H1 (cell line): ENCODE results near the gene TTK. TPM values are rescaled to one million over a fixed set of nuclear protein-coding genes. Genes with fewer than 3 reads are reported as not detected.

Experiments
- BRCA1 ChIP-seq: IDR thresholded peaks from 2 replicates; pipeline ENCODE4 v1.6.1; 2012; ENCODE audit warnings: low read depth, low read length, improper control_type of control experiment
- CHD1 ChIP-seq: IDR thresholded peaks from 2 replicates; pipeline ENCODE4 v1.6.1; 2012; ENCODE audit warnings: low read depth, low read length, improper control_type of control experiment
- CHD2 ChIP-seq: IDR thresholded peaks from 2 replicates; pipeline ENCODE4 v1.6.1; 2012; ENCODE audit warnings: low read length, improper control_type of control experiment
- EP300 ChIP-seq, 2 experiments: IDR thresholded peaks; 1 replicate in 1 of 2; 2 replicates in 1 of 2; pipeline ENCODE4 v1.6.1; 2011 to 2012; ENCODE audit warnings: low read depth in 2 of 2, low read length in 2 of 2, mild to moderate bottlenecking in 2 of 2, borderline replicate concordance in 1 of 2, inconsistent platforms in 1 of 2, moderate library complexity in 1 of 2
- EZH2 ChIP-seq: fragments of 200-600 bp; sonication (generic); IDR thresholded peaks from 2 replicates; pipeline ENCODE4 v1.7.1; 2012; ENCODE audit warnings: low read depth, mild to moderate bottlenecking, moderate library complexity, low read length, inconsistent platforms; ENCODE audit not compliant: severe bottlenecking
- GTF2F1 ChIP-seq: IDR thresholded peaks from 2 replicates; pipeline ENCODE4 v1.6.1; 2012; ENCODE audit warnings: low read depth, low read length, improper control_type of control experiment, borderline replicate concordance
- HDAC6 ChIP-seq: IDR thresholded peaks from one replicate; pipeline ENCODE4 v1.7.1; 2012; ENCODE audit warnings: low read depth, mild to moderate bottlenecking, inconsistent platforms, low read length, moderate library complexity
- JUN ChIP-seq: IDR thresholded peaks from 2 replicates; pipeline ENCODE4 v1.6.1; 2011; ENCODE audit warnings: low read depth, mild to moderate bottlenecking, improper control_type of control experiment, low read length
- JUND ChIP-seq: IDR thresholded peaks from 2 replicates; pipeline ENCODE4 v1.6.1; 2011; ENCODE audit warnings: mild to moderate bottlenecking, improper control_type of control experiment, low read length
- KDM4A ChIP-seq: IDR thresholded peaks from one replicate; pipeline ENCODE4 v1.7.1; 2012; ENCODE audit warnings: low read depth, mild to moderate bottlenecking, moderate library complexity, low read length, inconsistent platforms; ENCODE audit not compliant: severe bottlenecking
- KDM5A ChIP-seq: fragments of 200-600 bp; IDR thresholded peaks from 2 replicates; pipeline ENCODE4 v1.7.1; 2012; ENCODE audit warnings: mild to moderate bottlenecking, low read length, inconsistent platforms, mixed read lengths
- NANOG ChIP-seq: IDR thresholded peaks from 2 replicates; pipeline ENCODE4 v1.6.1; 2011; ENCODE audit warnings: low read length, low read depth, mild to moderate bottlenecking, inconsistent platforms; ENCODE audit not compliant: insufficient read depth, poor library complexity, severe bottlenecking
- NRF1 ChIP-seq: IDR thresholded peaks from 2 replicates; pipeline ENCODE4 v1.6.1; 2011; ENCODE audit warnings: mild to moderate bottlenecking, low read depth, low read length, improper control_type of control experiment
- POLR2A ChIP-seq, 2 experiments: IDR thresholded peaks; 1 replicate in 1 of 2; 2 replicates in 1 of 2; pipeline ENCODE4 v1.6.1; 2011; ENCODE audit warnings: low read depth in 2 of 2, low read length in 2 of 2, mild to moderate bottlenecking in 2 of 2; ENCODE audit errors: control extremely low read depth in 1 of 2
- RNF2 ChIP-seq: fragments of 200-900, 300-1000 bp; sonication (generic); IDR thresholded peaks from 2 replicates; pipeline ENCODE4 v1.7.1; 2016; ENCODE audit warnings: borderline replicate concordance, low read depth, mild to moderate bottlenecking, antibody characterized with exemption, low read length; ENCODE audit not compliant: poor library complexity, severe bottlenecking; ENCODE audit errors: missing control alignments
- RXRA ChIP-seq: IDR thresholded peaks from 2 replicates; pipeline ENCODE4 v1.6.1; 2011; ENCODE audit warnings: low read depth, mild to moderate bottlenecking, low read length, moderate library complexity; ENCODE audit not compliant: insufficient read depth
- SP2 ChIP-seq: IDR thresholded peaks from 2 replicates; pipeline ENCODE4 v1.6.1; 2012; ENCODE audit warnings: mild to moderate bottlenecking, low read length, inconsistent platforms
- SP4 ChIP-seq: IDR thresholded peaks from 2 replicates; pipeline ENCODE4 v1.6.1; 2012; ENCODE audit warnings: low read length, inconsistent platforms
- SRF ChIP-seq: IDR thresholded peaks from 2 replicates; pipeline ENCODE4 v1.6.1; 2011; ENCODE audit warnings: mild to moderate bottlenecking, low read depth, low read length, moderate library complexity
- SUZ12 ChIP-seq: fragments of 200-600 bp; sonication (generic); IDR thresholded peaks from 2 replicates; pipeline ENCODE4 v1.6.1; 2012; ENCODE audit warnings: mild to moderate bottlenecking, inconsistent platforms, low read length, moderate library complexity, mixed read lengths
- TAF1 ChIP-seq: IDR thresholded peaks from 2 replicates; pipeline ENCODE4 v1.6.1; 2011; ENCODE audit warnings: mild to moderate bottlenecking, low read depth, low read length
- TEAD4 ChIP-seq: IDR thresholded peaks from 2 replicates; pipeline ENCODE4 v1.6.1; 2012; ENCODE audit warnings: low read depth, low read length, inconsistent platforms, mixed read lengths
- polyA plus RNA-seq, 7 experiments: library from polyadenylated mRNA; depleted of rRNA in 3 of 7; stranded (reverse) in 5 of 7; unstranded in 2 of 7; fragments of >200 nt in 5 of 7; fragments of 200-250 nt in 2 of 7; gene quantifications; 1 replicate in 5 of 7; 2 replicates in 1 of 7; 4 replicates in 1 of 7; pipeline versions ENCODE4 v1.2.1 to v1.2.3, GENCODE V29; 2011 to 2013; ENCODE audit warnings: missing spikeins in 2 of 7, mixed read lengths in 2 of 7
- total RNA-seq: library from RNA; stranded (reverse); fragmentation: NEBNext Ultra II Directional; extraction: Animal tissue kit (Norgen Biotek cat#: 25700); gene quantifications from 2 replicates; pipeline ENCODE4 v1.2.1, GENCODE V29; 2021
- TF ChIP-seq, protein P1 (sequence below): IDR thresholded peaks from 2 replicates; pipeline ENCODE4 v1.6.1; 2012; ENCODE audit warnings: inconsistent platforms
- TF ChIP-seq, protein P2 (sequence below): IDR thresholded peaks from 2 replicates; pipeline ENCODE4 v1.6.1; 2011; ENCODE audit warnings: low read length, improper control_type of control experiment
- TF ChIP-seq, protein P3 (sequence below): IDR thresholded peaks from 2 replicates; pipeline ENCODE4 v1.6.1; 2011; ENCODE audit warnings: low read depth, mild to moderate bottlenecking, low read length; ENCODE audit not compliant: insufficient read depth

The TTK gene
- total and polyA plus RNA-seq, 2 of the 8 experiments (the other 6 are each of a cell fraction or from before 2014, with no cell fraction given): 11.9 to 63.2 TPM

DNA sequence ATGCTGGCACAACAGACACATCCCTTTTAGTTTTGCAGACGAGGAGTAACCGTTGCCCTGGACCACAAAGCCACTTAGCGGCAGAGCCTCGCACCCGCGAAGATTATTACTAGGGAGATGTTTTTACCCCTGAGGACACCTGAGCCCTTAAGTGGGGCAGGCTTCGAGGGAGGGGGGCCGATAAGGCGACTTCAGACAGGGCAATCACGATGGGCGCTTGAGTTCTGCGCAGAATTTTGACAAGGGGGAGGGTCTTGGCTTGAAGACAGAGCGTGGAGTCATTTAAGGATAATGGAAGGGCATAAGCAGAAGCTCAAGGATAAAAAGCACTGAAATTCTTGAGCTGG, 650 bp upstream of the TTK start (continued):
- no peak for TF ChIP-seq JUN
- no peak for TF ChIP-seq JUND
- TF ChIP-seq CHD2: no peak
- TF ChIP-seq TAF1: no peak
- no peak for TF ChIP-seq NRF1
- TF ChIP-seq RNF2: no peak
- TF ChIP-seq CHD1: no peak
- no peak for TF ChIP-seq POLR2A (IDR thresholded peaks at IDR 0.05; ENCODE audit: control extremely low read depth in 1 of 2, low read depth in 2 of 2, low read length in 2 of 2)
- TF ChIP-seq SP2: no peak
- no peak for TF ChIP-seq RXRA
- no peak for TF ChIP-seq KDM5A
- TF ChIP-seq HDAC6: no peak
- no peak for TF ChIP-seq BRCA1
- TF ChIP-seq TEAD4: no peak
- TF ChIP-seq NANOG: no peak
- TF ChIP-seq, protein P1, sequence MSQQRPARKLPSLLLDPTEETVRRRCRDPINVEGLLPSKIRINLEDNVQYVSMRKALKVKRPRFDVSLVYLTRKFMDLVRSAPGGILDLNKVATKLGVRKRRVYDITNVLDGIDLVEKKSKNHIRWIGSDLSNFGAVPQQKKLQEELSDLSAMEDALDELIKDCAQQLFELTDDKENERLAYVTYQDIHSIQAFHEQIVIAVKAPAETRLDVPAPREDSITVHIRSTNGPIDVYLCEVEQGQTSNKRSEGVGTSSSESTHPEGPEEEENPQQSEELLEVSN: 0 out of 2 replicates have a peak, but pooled peaks have one; percentile 6
- TF ChIP-seq EZH2: no peak
- no peak for TF ChIP-seq GTF2F1
- TF ChIP-seq EP300 (IDR thresholded peaks at IDR 0.05; ENCODE audit: borderline replicate concordance in 1 of 2, low read depth in 2 of 2, low read length in 2 of 2): no peak
- TF ChIP-seq, protein P2, sequence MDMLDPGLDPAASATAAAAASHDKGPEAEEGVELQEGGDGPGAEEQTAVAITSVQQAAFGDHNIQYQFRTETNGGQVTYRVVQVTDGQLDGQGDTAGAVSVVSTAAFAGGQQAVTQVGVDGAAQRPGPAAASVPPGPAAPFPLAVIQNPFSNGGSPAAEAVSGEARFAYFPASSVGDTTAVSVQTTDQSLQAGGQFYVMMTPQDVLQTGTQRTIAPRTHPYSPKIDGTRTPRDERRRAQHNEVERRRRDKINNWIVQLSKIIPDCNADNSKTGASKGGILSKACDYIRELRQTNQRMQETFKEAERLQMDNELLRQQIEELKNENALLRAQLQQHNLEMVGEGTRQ: no peak
- TF ChIP-seq KDM4A: peak; percentile 7
- TF ChIP-seq, protein P3, sequence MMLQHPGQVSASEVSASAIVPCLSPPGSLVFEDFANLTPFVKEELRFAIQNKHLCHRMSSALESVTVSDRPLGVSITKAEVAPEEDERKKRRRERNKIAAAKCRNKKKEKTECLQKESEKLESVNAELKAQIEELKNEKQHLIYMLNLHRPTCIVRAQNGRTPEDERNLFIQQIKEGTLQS: no peak
- TF ChIP-seq SRF: no peak
- no peak for TF ChIP-seq SUZ12
- TF ChIP-seq SP4: 0 out of 2 replicates have a peak, but pooled peaks have one; percentile 2
